Neuronal stem cell (in vitro differentiated cells): ENCODE data around the gene OPN5.
"Not testable (repeated sequence)": the region's sequence is repeated elsewhere in the genome, so short reads cannot be mapped to it uniquely, and the experiment has no call there.

Source experiments
- DNase-seq: peaks from one replicate; pipeline ENCODE4 v3.0.0-alpha.2; 2013; ENCODE audit warnings: low spot score
- H2AFZ ChIP-seq: one replicate; pipeline ENCODE4 v1.6.1; 2013; ENCODE audit warnings: mild to moderate bottlenecking, low read length, inconsistent platforms
- H2AK5ac ChIP-seq: 2 replicates; pipeline ENCODE4 v1.6.1; 2013; ENCODE audit warnings: low read depth, mild to moderate bottlenecking, inconsistent platforms, low read length, moderate library complexity, mixed read lengths
- H2BK120ac ChIP-seq: 2 replicates; pipeline ENCODE4 v1.6.1; 2013; ENCODE audit warnings: low read depth, mild to moderate bottlenecking, inconsistent platforms, low read length, moderate library complexity, mixed read lengths
- H2BK12ac ChIP-seq: one replicate; pipeline ENCODE4 v1.6.1; 2013; ENCODE audit warnings: low read length, inconsistent platforms
- H2BK15ac ChIP-seq: 2 replicates; pipeline ENCODE4 v1.6.1; 2013; ENCODE audit warnings: mild to moderate bottlenecking, low read length, inconsistent platforms, mixed read lengths
- H2BK5ac ChIP-seq: one replicate; pipeline ENCODE4 v1.6.1; 2013; ENCODE audit warnings: inconsistent platforms, mild to moderate bottlenecking, low read length, moderate library complexity
- H3K14ac ChIP-seq: one replicate; pipeline ENCODE4 v1.6.1; 2013; ENCODE audit warnings: low read length, inconsistent platforms
- H3K18ac ChIP-seq: 2 replicates; pipeline ENCODE4 v1.6.1; 2013; ENCODE audit warnings: low read length, inconsistent platforms
- H3K23ac ChIP-seq: 2 replicates; pipeline ENCODE4 v1.6.1; 2013; ENCODE audit warnings: low read depth, mild to moderate bottlenecking, mixed read lengths, low read length, inconsistent platforms; ENCODE audit not compliant: poor library complexity
- H3K27ac ChIP-seq: replicated peaks from 3 replicates; pipeline ENCODE4 v1.5.1; 2013; ENCODE audit warnings: low read length, inconsistent platforms
- H3K27me3 ChIP-seq, 3 experiments: 2 replicates each; pipeline ENCODE4 v1.6.1; 2013; ENCODE audit warnings: low read length in 3 of 3, mild to moderate bottlenecking in 2 of 3, inconsistent platforms in 1 of 3, low read depth in 1 of 3, mixed read lengths in 1 of 3, moderate library complexity in 1 of 3; ENCODE audit not compliant: control insufficient read depth in 3 of 3, insufficient read depth in 3 of 3
- H3K36me3 ChIP-seq, 2 donors: replicated peaks in 1 of 2; 2 replicates each; pipeline ENCODE4 v1.6.1; 2013; ENCODE audit warnings: low read length in 2 of 2; ENCODE audit not compliant: control insufficient read depth in 2 of 2, insufficient read depth in 2 of 2
- H3K4ac ChIP-seq: 2 replicates; pipeline ENCODE4 v1.6.1; 2013; ENCODE audit warnings: inconsistent platforms, mild to moderate bottlenecking, low read length, moderate library complexity
- H3K4me1 ChIP-seq, 2 donors: 1 replicate in 1 of 2; 2 replicates in 1 of 2; pipeline ENCODE4 v1.6.1; 2013; ENCODE audit warnings: low read length in 2 of 2, low read depth in 1 of 2; ENCODE audit not compliant: control insufficient read depth in 2 of 2, insufficient read depth in 1 of 2
- H3K4me2 ChIP-seq: one replicate; pipeline ENCODE4 v1.6.1; 2013; ENCODE audit warnings: mild to moderate bottlenecking, low read length, inconsistent platforms; ENCODE audit not compliant: insufficient read depth, poor library complexity, severe bottlenecking
- H3K4me3 ChIP-seq, 2 donors: 2 replicates each; pipeline ENCODE4 v1.5.1; 2013; ENCODE audit warnings: low read length in 2 of 2, mild to moderate bottlenecking in 2 of 2, inconsistent platforms in 1 of 2, moderate library complexity in 1 of 2
- H3K79me1 ChIP-seq: one replicate; pipeline ENCODE4 v1.6.1; 2013; ENCODE audit warnings: low read depth, mild to moderate bottlenecking, inconsistent platforms, low read length, moderate library complexity
- H3K9ac ChIP-seq: one replicate; pipeline ENCODE4 v1.6.1; 2013; ENCODE audit warnings: mild to moderate bottlenecking, low read depth, low read length, inconsistent platforms; ENCODE audit not compliant: poor library complexity
- H3K9me3 ChIP-seq, 2 donors: replicated peaks in 1 of 2; 2 replicates each; pipeline versions ENCODE3 to v1.6.1; 2013; ENCODE audit warnings: low read length in 2 of 2, mild to moderate bottlenecking in 2 of 2, inconsistent platforms in 1 of 2, low read depth in 1 of 2, mixed read lengths in 1 of 2, moderate library complexity in 1 of 2; ENCODE audit not compliant: control insufficient read depth in 2 of 2, insufficient read depth in 1 of 2
- H4K8ac ChIP-seq: one replicate; pipeline ENCODE4 v1.6.1; 2013; ENCODE audit warnings: low read depth, mild to moderate bottlenecking, inconsistent platforms, low read length, moderate library complexity
- H4K91ac ChIP-seq: one replicate; pipeline ENCODE4 v1.6.1; 2013; ENCODE audit warnings: low read length, low read depth, mild to moderate bottlenecking, inconsistent platforms; ENCODE audit not compliant: poor library complexity
- WGBS, 2 donors: extraction: QIAGEN DNeasy Blood & Tissue Kit; methylation state at CpG; one replicate each; pipeline ENCODE4 v1.1.7; 2013; ENCODE audit warnings: missing lambda C conversion rate in 2 of 2, mixed read lengths in 1 of 2; ENCODE audit not compliant: insufficient read length in 2 of 2, insufficient replicate concordance in 1 of 2; ENCODE audit errors: extremely low coverage in 2 of 2; 5-methylcytosine and 5-hydroxymethylcytosine counted together

Gene OPN5

GRCh38 chr6:47745269-47745668 lies 36.6 kb upstream of the OPN5 start:
- not testable (repeated sequence) for H3K27ac ChIP-seq, H3K18ac ChIP-seq, H3K36me3 ChIP-seq, H2BK120ac ChIP-seq, DNase-seq, H4K8ac ChIP-seq, H2AK5ac ChIP-seq, H3K4me3 ChIP-seq, H3K27me3 ChIP-seq, H2BK15ac ChIP-seq, H3K4ac ChIP-seq, H3K9me3 ChIP-seq, H2BK12ac ChIP-seq, H2BK5ac ChIP-seq, H3K9ac ChIP-seq, H4K91ac ChIP-seq, H3K4me1 ChIP-seq, H3K79me1 ChIP-seq, H3K4me2 ChIP-seq, H2AFZ ChIP-seq, H3K14ac ChIP-seq, H3K23ac ChIP-seq
- no CpG with 5 or more reads among the region's 3 CpGs for WGBS, 2 donors

- H3K4ac ChIP-seq = no peak overlapping the region
- no peak overlapping the region for H3K27ac ChIP-seq
- H3K18ac ChIP-seq = no peak overlapping the region
- H2BK5ac ChIP-seq = no peak overlapping the region
- H3K27me3 ChIP-seq = no peaks in the 10 kb centered on the region
- DNase-seq = no peak
- H4K8ac ChIP-seq = no peak overlapping the region
- H3K79me1 ChIP-seq = no peaks in the 10 kb centered on the region
- no CpG with 5 or more reads among the region's 1 CpG for WGBS, 2 donors
- no peak overlapping the region for H3K23ac ChIP-seq
- H3K36me3 ChIP-seq = no peaks in the 10 kb centered on the region
- H2BK12ac ChIP-seq = no peak overlapping the region
- no peak overlapping the region for H2BK15ac ChIP-seq
- H3K4me1 ChIP-seq = no peaks in the 10 kb centered on the region
- no peak overlapping the region for H3K9ac ChIP-seq
- H4K91ac ChIP-seq = no peak overlapping the region
- H2AK5ac ChIP-seq = no peak overlapping the region
- H3K4me2 ChIP-seq = no peak overlapping the region
- no peak overlapping the region for H3K14ac ChIP-seq
- H2BK120ac ChIP-seq = no peak overlapping the region
- H3K4me3 ChIP-seq = no peak overlapping the region
- H3K9me3 ChIP-seq = no peaks in the 10 kb centered on the region
- H2AFZ ChIP-seq = no peak overlapping the region
Observed at GRCh38 chr6:47749757-47750156, 32.1 kb upstream of the OPN5 start.

GRCh38 chr6:47752801-47753200 lies 29.0 kb upstream of the OPN5 start:
- Histone ChIP-seq H3K27me3 (no peaks in the 10 kb centered on the region), H3K4me2 (no peak overlapping the region), H3K14ac (no peak overlapping the region), H2BK15ac (no peak overlapping the region), H3K79me1 (no peaks in the 10 kb centered on the region), H3K9me3 (no peaks in the 10 kb centered on the region), H4K91ac (no peak overlapping the region), H2BK5ac (no peak overlapping the region), H2AK5ac (no peak overlapping the region), H2BK120ac (no peak overlapping the region), H3K4me1 (peaks cover 0 to 2% of the 10 kb centered on the region in 2 donors), H2BK12ac (no peak overlapping the region), H3K23ac (no peak overlapping the region), H3K4me3 (no peak overlapping the region), H4K8ac (no peak overlapping the region), H3K9ac (no peak overlapping the region), H2AFZ (no peak overlapping the region), H3K36me3 (no peaks in the 10 kb centered on the region), H3K4ac (no peak overlapping the region), H3K18ac (no peak overlapping the region), H3K27ac (no peak overlapping the region)
- no peak for DNase-seq
- WGBS, 2 donors = no CpG with 5 or more reads among the region's 1 CpG

- H4K8ac ChIP-seq = no peak overlapping the region
- no peaks in the 10 kb centered on the region for H3K27me3 ChIP-seq
- no peak overlapping the region for H4K91ac ChIP-seq
- no peak overlapping the region for H3K23ac ChIP-seq
- H3K18ac ChIP-seq = no peak overlapping the region
- no peak overlapping the region for H3K4ac ChIP-seq
- H3K79me1 ChIP-seq = no peaks in the 10 kb centered on the region
- no peak overlapping the region for H3K27ac ChIP-seq
- H2BK15ac ChIP-seq = no peak overlapping the region
- H3K9me3 ChIP-seq = no peaks in the 10 kb centered on the region
- H2BK5ac ChIP-seq = no peak overlapping the region
- no peak overlapping the region for H3K9ac ChIP-seq
- H3K36me3 ChIP-seq = no peaks in the 10 kb centered on the region
- peaks cover 0 to 2% of the 10 kb centered on the region in 2 donors for H3K4me1 ChIP-seq
- H3K4me2 ChIP-seq = no peak overlapping the region
- no peak overlapping the region for H2AFZ ChIP-seq
- DNase-seq = no peak
- no peak overlapping the region for H3K14ac ChIP-seq
- no CpG with 5 or more reads among the region's 1 CpG for WGBS, 2 donors
- no peak overlapping the region for H2BK120ac ChIP-seq
- H2BK12ac ChIP-seq = no peak overlapping the region
- H2AK5ac ChIP-seq = no peak overlapping the region
- no peak overlapping the region for H3K4me3 ChIP-seq
Observed at GRCh38 chr6:47759364-47759763, 22.5 kb upstream of the OPN5 start.
